HL-60/S4 treated with retinoic acid at 250 ng/mL for 4 days and 3 days (cell line): ENCODE data around the gene GALNS.
"Not testable (repeated sequence)": the region's sequence is repeated elsewhere in the genome, so short reads cannot be mapped to it uniquely, and the experiment has no call there.

Source experiments
- in situ Hi-C: fragments of 300-500 bp; cut with MboI; formaldehyde crosslinking; loops from 2 replicates; pipeline ENCODE4 v1.7.0; 2022; ENCODE audit warnings: low sequenced_read_pairs

The GALNS gene

DNA sequence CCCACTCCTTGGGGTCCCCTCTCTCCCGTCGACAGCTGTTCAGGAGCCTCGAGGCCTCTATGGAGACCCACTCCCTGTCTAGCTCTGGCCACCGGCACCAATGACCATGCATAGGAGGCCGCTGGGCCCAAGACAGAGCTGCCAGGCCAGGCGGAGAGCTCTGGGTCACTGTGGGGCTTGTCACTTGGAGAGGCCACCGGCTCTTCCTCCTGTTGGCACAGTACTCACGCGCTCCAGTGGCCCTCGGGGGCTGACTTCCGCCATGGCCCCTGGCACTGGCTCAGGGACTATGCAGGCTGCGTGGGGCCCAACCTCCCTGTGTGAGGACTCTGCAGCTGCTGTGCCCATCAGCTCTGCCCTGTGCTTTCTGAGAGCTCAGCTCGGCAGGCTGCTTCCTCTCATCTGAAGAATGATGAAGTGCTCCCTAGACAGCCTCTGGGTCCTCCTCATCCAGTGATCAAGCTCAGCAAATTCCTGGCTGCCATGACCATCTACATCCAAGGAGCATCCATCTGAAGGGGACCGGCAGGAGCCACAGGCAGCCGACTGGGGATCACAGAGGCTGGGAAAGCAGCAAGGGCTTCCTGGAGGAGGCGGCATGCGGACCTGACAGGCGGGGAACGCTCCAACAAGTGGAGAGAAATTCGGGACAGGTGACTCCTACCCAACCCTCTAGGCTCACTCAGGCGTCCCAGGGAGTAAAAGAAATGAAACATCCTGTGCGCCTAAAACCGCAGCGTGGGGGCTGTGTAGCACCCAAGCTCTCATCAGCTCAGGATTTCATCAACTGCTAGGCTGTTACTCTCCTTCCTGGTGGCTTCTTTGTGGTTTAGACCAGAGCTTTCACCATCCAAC, 16.8 kb downstream of the GALNS start:
- in situ Hi-C loops, result no loop called here

DNA sequence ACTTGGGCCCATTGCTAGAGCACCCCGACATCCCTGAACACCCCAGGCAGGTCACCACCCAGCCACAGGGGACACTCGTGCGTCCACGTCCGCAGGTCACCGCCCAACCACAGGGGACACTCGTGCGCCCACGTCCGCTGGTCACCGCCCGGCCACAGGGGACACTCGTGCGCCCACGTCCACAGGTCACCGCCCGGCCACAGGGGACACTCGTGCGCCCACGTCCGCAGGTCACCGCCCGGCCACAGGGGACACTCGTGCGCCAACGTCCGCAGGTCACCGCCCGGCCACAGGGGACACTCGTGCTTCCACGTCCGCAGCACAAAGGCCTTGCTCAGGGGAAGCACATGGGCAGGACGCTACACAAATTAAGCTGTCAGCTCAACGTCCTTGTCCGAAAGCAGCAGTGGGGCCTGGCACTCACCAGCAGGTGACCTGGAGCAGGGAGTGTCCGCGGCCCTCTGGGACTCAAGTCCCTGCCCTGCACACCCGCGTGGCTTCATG, 17.7 kb downstream of the GALNS start:
- in situ Hi-C loops, result no loop called here

DNA sequence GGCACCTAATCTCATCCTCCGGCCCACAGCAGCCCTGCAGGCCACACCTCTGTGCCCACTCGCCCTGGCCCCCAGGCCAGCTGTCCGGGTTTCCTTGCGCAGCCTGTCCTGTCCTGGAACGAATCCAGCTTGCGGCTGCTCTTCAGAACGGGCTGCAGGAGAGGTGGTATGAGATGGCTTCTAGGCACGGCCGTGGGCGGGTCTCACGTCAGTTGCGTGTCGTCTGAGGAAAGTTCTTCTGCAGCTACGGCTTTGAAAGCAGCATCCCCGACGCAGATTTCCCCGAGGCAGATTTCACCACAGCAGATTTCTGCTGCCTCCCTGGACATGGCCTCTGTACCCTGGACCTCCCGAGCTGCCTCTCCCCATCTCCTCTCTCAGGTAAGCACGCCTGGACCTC, 18.2 kb downstream of the GALNS start:
- in situ Hi-C loops, result no loop called here

DNA sequence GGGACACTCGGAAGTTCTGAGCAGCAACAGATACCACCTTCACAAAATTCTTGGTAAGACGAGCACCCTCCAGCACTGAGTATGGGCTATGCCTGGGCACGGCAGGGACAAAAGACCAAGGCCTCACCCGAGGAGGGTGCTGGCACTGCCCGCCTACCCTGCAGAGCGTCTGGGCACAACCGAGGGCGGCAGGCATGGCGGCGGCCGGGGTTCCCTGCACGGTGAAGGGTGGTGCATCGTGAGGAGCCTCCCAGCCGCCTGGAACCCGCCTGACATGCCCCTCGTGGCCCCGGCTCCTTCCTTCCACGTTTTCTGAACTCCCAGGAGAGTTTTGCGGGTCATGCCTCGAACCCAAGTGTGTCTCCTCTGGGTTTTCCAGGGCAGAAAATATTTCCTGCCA, 18.9 kb downstream of the GALNS start:
- in situ Hi-C loops, result no loop called here

DNA sequence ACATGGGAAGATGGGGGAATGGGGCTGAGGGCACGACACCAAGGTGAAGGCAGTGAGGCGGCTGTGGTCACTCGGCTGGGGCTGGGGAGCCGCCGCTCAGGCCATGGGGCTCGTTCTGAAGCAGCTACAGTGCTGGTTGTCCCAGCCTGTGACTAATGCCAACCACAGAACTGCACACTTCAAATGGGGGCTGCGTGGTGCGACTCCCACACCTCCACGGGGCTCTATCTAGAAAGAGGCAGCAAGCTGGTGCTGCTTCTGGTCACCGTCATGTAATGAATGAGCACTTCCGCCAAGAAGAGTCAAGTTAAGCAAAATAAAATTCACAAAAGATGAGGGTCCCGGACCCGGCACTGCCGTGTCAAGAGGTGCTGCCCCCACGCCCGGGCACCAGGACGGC, 20.0 kb downstream of the GALNS start:
- in situ Hi-C loops, result no loop called here

DNA sequence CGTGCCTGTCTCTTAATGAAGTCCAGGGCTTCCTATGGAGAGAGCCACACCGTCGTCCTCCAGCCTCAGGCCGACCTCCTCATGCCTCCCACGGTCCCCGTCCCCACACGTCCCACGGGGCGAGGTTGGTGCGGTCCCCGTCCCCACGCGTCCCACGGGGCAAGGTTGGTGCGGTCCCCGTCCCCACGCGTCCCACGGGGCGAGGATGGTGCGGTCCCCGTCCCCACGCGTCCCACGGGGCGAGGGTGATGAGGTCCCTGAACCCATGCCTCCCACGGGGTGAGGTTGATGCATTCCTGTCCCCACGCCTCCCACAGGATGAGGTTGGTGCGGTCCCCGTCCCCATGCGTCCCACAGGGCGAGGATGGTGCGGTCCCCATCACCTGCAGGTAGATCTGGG, 20.9 kb downstream of the GALNS start:
- in situ Hi-C loops, result no loop called here

DNA sequence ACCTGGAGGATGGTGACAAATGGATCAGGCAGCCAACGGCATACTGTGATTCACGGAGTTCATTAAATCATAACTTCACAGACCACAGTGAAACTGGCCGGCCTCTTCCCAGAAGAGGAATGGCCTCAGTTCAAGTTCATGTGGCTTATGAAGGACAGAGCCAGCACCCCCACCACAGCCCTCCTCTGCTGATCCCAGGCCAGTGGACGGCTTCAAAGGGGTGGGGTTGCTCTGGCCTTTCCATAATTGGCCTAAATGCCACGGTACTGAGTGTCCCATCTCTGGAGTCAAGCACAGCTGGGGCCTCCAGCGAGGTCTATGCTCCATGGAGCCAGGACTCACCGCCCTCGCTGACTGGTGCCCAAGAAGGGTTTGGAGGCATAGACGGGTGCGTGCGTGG, 21.4 kb downstream of the GALNS start:
- in situ Hi-C loops, result no loop called here

DNA sequence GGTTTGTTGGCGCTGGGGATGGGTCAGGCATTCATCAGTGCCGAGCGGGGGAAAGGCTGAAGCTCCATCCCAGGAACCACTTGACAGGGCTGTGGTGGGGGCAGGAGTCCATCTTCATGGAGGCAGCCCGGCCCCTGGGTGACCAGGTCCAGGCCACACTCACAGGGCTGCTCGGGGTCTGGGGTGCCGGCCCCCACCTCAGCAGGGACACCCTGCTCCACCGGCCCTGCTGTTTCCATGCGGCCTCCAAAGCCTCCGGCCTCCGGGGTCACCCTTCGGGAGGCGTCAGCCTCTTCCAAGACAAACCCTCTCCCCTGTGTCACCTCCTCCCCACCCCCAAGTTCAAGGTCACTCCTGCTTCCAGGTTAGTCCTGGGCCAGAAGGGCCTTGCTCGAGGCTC, 22.1 kb downstream of the GALNS start:
- in situ Hi-C loops, result no loop called here

DNA sequence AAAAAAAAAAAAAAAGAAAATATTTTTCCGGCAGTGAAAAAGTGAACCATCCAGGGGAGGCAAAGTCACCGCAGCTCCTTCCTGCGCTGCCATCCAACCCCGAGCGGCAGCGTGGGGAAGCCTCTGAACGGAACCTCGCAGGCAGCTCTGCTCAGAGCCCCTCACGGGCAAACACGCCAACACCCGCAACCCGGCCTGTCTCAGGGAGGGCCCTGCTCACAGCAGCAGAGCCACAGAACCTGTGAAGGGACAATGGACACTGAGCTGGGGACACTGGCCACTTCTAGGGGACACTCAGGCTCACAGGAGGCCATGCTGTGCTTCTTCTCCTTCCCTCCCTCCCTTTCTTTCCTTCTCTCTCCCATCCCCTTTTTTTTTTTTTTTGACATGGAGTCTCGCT, 23.7 kb downstream of the GALNS start:
- in situ Hi-C loops, result no loop called here

DNA sequence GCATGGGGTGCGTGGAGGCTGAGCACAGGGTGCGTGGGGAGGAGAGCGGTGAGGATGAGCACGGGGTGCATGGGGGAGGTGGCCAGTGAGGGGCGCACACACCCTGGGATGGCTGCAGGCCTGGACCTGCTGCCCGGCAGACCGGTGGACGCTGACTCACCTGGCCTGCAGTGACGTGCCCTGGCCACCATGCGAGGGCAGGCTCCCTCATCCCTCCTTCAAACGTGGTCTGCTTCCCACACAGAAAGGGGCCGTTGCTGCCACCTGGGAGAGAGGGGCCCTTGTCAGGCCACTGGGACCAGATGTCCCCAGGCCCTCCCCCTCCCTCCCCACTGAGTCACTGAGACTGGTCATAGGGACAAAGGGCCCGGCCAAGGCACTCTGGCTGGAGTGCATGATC, 24.9 kb downstream of the GALNS start:
- in situ Hi-C loops, result no loop called here

DNA sequence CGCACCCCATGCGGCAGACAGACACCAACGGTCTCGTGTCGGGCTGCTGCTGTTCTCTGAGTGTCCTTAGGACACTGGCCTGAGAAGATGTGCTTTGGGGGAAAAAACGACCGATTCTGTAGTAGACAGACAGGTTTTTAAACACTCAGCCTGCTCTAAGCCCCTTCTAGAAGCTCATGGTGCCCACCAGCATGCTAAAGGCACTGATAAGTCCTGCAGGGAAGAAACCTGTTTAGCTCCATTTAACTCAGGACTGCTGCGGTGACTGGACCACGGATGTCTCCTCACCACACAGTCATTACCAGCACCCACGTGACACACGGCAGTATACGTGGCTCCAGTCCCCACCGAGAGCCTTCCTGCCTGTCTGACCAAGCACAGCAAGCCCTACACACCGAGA, 26.0 kb downstream of the GALNS start:
- in situ Hi-C loops, result no loop called here

DNA sequence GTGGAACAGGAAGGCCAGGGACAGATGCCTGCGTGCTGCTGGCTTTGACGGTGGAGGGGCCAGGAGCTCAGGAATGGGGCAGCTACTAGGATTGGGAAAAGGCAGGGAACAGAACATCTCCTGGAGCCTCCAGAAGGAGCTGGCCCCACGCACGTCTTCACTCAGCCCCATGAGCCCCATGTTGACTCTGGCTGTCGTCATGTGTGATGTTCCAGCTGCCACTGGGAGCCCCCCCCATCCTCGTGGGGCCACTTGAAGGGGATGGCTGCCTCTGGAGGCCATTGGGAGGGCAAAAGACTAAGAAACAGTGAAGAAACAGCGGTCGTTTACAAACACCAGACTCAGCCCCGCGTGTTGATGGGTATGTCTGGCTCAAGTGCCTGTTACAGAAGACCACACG, 26.5 kb downstream of the GALNS start:
- in situ Hi-C loops, result no loop called here

DNA sequence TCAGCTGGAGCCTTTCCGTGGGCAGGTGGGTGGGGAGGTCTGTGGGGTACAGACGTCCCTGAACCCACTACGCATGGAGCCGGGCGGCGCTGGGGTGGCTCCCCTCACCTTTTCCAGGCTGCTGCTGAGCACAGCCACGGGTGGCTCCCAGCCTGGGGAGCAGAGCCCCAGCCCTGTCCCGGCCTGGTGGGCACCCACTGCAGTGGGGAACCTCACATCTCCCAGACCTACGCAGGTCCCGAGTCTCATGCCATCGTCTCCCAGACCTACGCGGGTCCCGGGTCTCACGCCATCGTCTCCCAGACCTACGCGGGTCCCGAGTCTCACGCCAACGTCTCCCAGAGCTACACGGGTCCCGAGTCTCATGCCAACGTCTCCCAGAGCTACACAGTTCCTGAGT, 28.0 kb downstream of the GALNS start:
- in situ Hi-C loops, result no loop called here

DNA sequence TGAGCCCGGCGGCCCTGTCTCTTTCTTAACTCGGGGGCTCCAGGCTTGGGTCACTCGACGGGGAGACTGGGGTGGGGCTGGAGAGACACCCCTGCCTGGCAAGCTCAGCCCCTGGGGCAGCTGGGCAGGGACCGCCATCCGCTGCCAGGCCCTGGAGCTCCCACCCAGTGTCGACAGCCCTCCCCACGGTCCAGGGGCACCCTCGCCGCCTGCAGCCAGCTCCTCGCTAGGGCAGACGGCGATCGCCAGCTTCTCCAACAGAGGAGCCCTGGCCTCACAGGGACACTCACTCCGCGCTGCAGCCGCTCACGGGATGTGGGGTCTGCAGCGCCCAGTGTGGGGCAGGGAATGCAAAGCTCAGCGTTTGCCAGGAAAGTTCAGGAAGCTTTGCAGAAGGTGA, 29.0 kb downstream of the GALNS start:
- in situ Hi-C loops, result no loop called here

DNA sequence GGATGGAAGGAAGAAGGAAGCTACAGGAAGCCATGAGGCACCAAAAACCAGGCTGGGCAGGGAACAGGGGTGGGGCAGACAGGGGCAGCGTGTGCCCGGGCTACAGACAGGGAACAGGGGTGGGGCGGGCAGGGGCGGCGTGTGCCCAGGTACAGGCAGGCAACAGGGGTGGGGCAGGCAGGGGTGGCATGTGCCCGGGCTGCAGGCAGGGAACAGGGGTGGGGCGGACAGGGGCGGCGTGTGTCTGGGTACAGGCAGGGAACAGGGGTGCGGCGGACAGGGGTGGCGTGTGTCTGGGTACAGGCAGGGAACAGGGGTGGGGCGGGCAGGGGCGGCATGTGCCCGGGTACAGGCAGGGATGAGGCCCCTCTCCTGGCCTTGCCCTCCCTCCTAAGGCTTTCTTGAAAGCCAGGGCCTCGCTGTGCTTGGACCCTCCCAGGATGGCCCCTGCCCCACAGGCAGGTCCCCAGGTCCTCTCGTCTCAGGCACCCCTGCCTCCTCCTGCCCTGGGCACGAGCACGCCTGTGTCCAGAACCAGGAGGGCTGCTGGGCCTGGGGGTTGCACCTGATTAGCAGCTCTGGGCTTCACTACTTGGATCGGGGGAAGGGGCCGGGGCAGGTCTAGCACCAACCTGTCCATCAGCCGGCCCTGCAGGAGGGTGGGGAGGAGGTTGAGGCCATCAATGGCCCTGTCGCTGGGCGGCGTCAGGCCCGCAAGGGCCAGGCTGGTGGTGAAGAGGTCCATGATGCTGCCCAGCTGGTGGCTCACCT, 30.5 kb downstream of the GALNS start:
- in situ Hi-C loops, result no loop called here

DNA sequence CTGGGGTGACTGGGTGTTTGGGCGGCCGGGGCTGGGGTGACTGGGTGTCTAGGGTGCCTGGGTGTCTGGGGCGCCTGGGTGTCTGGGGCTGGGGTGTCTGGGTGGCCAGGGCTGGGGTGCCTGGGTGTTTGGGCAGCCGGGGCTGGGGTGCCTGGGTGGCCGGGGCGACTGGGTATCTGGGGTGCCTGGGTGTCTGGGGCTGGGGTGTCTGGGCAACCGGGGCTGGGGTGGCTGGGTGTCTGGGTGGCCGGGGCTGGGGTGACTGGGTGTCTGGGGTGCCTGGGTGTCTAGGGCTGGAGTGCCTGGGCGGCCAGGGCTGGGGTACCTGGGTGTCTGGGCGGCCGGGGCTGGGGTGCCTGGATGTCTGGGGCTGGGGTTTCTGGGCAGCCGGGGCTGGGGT, 31.6 kb downstream of the GALNS start:
- in situ Hi-C loops, result no loop called here

DNA sequence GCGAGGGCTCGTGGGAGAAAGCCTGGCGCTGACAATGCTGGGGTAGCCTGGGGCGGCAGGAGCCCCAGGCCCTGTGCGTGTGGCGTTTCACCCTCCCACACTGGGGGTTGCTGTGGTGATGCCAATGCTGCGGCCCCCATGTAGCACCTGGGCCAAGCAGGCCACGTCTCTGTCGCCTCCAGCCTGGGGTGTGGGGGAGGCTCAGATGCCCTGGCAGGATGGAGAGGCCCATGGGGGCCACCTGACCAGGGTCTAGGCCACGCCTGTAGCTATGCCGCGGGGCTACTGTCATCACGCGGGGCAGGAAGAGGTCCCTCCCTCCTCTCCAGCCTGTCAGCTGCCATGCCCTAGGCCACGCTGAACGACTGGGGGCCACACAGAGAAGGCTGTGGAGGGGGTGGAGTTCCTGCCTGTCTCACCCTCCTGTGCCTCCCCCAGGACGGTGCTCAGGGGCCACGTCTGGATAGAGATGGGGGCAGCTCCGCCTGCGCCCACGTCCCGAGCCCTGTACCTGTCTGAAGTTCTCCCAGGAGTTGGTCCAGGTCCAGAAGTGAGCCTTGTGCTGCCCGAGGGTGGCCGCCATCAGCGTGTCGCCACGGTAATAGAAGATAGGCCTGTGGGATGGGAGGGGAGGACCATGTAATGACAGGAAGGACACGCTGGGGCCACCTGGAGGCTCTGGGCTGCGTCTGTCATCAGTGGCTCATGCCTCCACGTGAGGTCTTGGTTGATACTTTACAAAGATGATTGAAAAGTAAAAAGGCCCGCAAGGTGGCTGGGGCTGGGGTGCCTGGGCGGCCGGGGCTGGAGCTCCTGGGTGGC, 32.3 kb downstream of the GALNS start:
- in situ Hi-C loops, result no loop called here

DNA sequence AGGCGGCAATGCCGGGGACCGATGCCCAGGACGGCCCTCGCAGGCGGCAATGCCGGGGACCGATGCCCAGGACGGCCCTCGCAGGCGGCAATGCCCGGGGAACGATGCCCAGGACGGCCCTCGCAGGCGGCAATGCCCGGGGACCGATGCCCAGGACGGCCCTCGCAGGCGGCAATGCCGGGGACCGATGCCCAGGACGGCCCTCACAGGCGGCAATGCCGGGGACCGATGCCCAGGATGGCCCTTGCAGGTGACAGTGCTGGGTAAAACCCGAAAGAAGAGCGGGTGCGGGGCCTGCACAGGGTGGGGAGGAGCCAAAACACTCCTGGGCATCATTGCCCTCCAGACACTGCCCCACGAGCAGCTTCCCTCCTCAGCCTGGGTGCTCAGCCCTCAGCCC, 33.1 kb downstream of the GALNS start:
- in situ Hi-C loops, result not testable (repeated sequence)

DNA sequence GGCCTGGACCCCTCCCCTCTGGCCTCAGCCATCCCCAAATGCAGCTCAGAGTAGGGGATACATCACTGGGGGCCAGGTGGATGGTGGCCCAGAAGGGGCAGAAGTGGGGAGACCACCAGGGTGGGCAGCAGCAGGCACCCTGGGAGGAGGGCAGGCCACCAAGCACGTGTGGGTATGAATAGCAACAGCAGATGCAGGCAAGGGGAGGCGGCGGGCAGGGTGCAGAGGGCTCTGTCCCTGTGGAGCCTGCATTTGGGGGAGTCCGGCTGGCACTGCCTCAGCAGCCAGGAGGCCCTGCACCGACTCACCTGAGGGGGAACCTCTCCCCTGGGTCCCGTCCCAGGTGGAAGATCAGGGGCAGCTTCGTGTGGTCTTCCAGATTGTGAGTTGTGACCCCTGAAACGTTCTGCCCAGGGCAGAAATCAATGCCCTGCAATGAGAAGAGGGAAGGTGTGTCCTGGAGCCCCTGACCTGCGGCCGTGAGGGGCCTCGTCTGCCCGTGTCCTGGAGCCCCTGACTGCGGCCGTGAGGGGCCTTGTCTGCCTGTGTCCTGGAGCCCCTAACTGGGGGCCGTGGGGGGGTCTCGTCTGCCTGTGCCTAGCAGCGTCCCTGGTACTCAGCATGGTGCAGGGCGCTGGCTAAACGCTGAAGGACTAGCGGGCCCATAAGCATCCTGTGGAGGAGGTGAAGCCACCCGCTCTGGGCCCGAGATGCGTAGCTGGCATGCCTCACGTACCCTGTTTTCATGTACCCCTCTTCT, 34.3 kb downstream of the GALNS start:
- in situ Hi-C loops, result no loop called here

DNA sequence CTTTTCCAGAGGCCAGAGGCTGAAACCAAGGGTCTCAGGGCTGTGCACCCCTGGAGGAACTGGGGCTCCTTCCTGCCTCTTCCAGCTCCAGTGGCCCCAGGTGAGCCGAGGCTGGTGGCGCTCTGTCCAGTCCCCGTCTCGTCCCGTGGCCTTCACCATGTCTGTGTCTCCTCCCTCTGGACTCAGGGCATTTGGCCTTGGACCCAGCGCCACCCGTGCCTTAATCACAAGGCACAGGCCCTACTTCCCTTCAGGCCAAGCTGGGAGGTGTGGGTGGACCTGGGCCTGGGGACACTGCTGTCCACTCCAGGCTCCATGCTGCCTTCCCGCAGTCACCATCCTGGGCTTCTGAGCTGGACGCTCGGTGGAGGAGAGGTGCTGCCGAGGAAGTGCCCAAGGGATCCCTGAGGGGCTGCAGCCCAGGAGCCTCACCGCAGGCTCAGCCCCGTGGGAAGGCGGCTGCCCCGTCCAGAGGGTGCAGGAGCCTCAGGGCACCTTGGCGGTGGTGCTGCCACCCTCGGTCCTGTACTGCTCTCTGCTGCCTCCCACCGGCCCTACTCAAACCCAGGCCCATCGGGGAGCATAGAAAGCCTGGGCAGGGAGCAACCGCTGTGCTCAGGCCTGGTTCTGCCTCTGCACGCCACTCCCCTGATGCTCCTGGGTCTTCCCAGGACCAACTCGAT, 35.4 kb downstream of the GALNS start:
- in situ Hi-C loops, result no loop called here
